ENCODE measurements around the gene HSPB9. TPM values are rescaled to one million over a fixed set of nuclear protein-coding genes. Genes with fewer than 3 reads are reported as not detected.

The HSPB9 gene
- total and polyA plus RNA-seq, 4 donors: 0.03 to 0.20 (median 0.18) TPM; not detected in 1

DNA sequence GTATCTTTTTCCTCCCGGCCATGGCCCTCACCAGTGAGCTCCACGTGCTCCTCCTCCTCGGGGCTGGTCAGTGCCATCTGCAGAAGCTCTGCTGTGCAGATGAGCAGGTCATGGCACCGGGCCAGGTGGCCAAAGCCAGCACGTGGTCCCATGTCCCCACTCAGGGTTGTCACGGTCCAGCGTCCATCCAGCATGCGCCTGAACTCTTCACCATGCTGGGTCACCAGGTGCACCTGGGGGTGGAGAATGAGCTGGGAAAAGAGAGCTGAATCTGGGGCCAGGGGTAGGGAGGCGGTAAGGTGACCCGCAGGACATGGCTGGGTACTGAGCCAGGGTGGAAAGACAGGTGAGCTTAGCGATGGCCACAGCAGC is 11.4 kb upstream of the HSPB9 start:
- no peak for TF ChIP-seq CTCF (IDR thresholded peaks at IDR 0.05; ENCODE audit: control extremely low read depth, extremely low read depth)
- no peak for ATAC-seq (ENCODE audit: insufficient read depth, low FRiP score)
- WGBS, 2 donors: 92% methylated on average over 11 of the region's 11 CpGs
- H3K27ac ChIP-seq (ENCODE audit: low read depth in 1 of 2, low read length in 1 of 2): peak overlapping the region in 1 of 2 donors; percentile 95
- no peaks in the 10 kb centered on the region for H3K9me3 ChIP-seq (ENCODE audit: control insufficient read depth in 4 of 4, insufficient read depth in 3 of 4, low read length in 3 of 4)
- H3K4me3 ChIP-seq: no peak overlapping the region
- H3K27me3 ChIP-seq (ENCODE audit: control insufficient read depth in 3 of 3, insufficient read depth in 3 of 3, low read length in 2 of 3): no peaks in the 10 kb centered on the region
- DNase-seq: no peak
- peaks cover 0 to 17% (median 6%) of the 10 kb centered on the region in 5 donors for H3K4me1 ChIP-seq (ENCODE audit: control insufficient read depth in 5 of 5, insufficient read depth in 5 of 5, low read length in 5 of 5)
- peaks cover 0 to 20% (median 8%) of the 10 kb centered on the region in 4 donors for H3K36me3 ChIP-seq (ENCODE audit: control insufficient read depth in 4 of 4, insufficient read depth in 4 of 4, low read length in 4 of 4)
- no peak overlapping the region for H3K9ac ChIP-seq (ENCODE audit: insufficient read depth in 1 of 2, low read length in 2 of 2)

GRCh38 chr17:42111871-42112551 is 10.6 kb upstream of the HSPB9 start:
- no peaks in the 10 kb centered on the region for H3K9me3 ChIP-seq (ENCODE audit: control insufficient read depth in 4 of 4, insufficient read depth in 3 of 4, low read length in 3 of 4)
- TF ChIP-seq CTCF (IDR thresholded peaks at IDR 0.05; ENCODE audit: control extremely low read depth, extremely low read depth): no peak
- peak overlapping the region; percentile 56 to 91 for H3K9ac ChIP-seq (ENCODE audit: insufficient read depth in 1 of 2, low read length in 2 of 2)
- H3K27ac ChIP-seq (ENCODE audit: low read depth in 1 of 2, low read length in 1 of 2): peak overlapping the region; percentile 57 to 95
- H3K4me3 ChIP-seq: peak overlapping the region; percentile 53
- H3K4me1 ChIP-seq (ENCODE audit: control insufficient read depth in 5 of 5, insufficient read depth in 5 of 5, low read length in 5 of 5): peaks cover 0 to 17% (median 6%) of the 10 kb centered on the region in 5 donors
- peaks cover 0 to 20% (median 10%) of the 10 kb centered on the region in 4 donors for H3K36me3 ChIP-seq (ENCODE audit: control insufficient read depth in 4 of 4, insufficient read depth in 4 of 4, low read length in 4 of 4)
- WGBS, 2 donors: 10 to 19% methylated on average over 12 of the region's 12 CpGs
- ATAC-seq (ENCODE audit: insufficient read depth, low FRiP score) (peak; percentile 16), DNase-seq (peak in 2 of 3 donors; percentile 53 to 58)
- no peaks in the 10 kb centered on the region for H3K27me3 ChIP-seq (ENCODE audit: control insufficient read depth in 3 of 3, insufficient read depth in 3 of 3, low read length in 2 of 3)

DNA sequence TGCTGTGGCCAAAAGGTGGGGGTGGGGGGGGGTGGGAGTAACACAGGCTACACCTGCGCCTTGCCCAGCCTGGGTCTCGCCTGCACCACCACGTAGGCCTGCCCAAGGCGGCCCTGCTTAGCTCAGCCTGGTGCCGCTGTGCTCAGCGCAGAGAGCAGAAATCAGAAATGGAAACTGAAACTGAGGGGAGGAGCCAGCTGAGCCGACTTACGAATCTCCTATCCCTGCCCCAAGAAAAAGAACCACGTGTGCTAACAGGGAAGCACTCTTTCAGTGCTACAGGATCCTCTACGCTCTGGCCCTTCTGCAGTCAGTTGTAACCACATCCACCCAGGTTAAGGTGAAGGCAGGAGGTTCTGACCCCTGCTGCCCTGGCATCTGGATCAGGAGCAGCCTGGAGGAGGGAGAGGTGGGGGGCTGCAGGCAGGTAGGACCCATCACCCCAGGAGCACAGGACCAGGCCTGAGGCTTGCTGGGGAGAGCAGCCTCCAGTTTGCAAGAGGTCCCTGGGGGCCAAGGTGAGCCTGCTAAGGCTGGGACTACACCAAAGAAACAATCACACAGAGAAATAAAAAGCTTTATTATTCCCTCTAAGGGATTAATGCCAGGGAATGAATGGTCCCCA is 9.9 kb upstream of the HSPB9 start, which contains the start of gene DHX58:
Gene DHX58 (minus strand): TSS at position 163 of the 625 bp plus-strand sequence. CDS start 822 bp downstream, outside the sequence.
- DNase-seq (peak; percentile 77 to 93 (median 87)), ATAC-seq (ENCODE audit: insufficient read depth, low FRiP score) (peak; percentile 79)
- no peaks in the 10 kb centered on the region for H3K9me3 ChIP-seq (ENCODE audit: control insufficient read depth in 4 of 4, insufficient read depth in 3 of 4, low read length in 3 of 4)
- H3K36me3 ChIP-seq (ENCODE audit: control insufficient read depth in 4 of 4, insufficient read depth in 4 of 4, low read length in 4 of 4): peaks cover 0 to 20% (median 12%) of the 10 kb centered on the region in 4 donors
- peak within 1 kb of the TSS; percentile 56 to 91 for H3K9ac ChIP-seq (ENCODE audit: insufficient read depth in 1 of 2, low read length in 2 of 2)
- WGBS, 2 donors: 0 to 1% methylated on average over 10 of the region's 10 CpGs
- H3K4me1 ChIP-seq (ENCODE audit: control insufficient read depth in 5 of 5, insufficient read depth in 5 of 5, low read length in 5 of 5): peaks cover 0 to 17% (median 6%) of the 10 kb centered on the region in 5 donors
- no peaks in the 10 kb centered on the region for H3K27me3 ChIP-seq (ENCODE audit: control insufficient read depth in 3 of 3, insufficient read depth in 3 of 3, low read length in 2 of 3)
- H3K4me3 ChIP-seq: peak within 1 kb of the TSS; percentile 53
- no peak for TF ChIP-seq CTCF (IDR thresholded peaks at IDR 0.05; ENCODE audit: control extremely low read depth, extremely low read depth)
- peak within 1 kb of the TSS; percentile 57 to 95 for H3K27ac ChIP-seq (ENCODE audit: low read depth in 1 of 2, low read length in 1 of 2)

Data from lung (tissue), 12 donors.